ENCODE results near the gene ZNF574.

Gene ZNF574

GRCh38 chr19:42093505-42093904 is 17.5 kb downstream of the ZNF574 start:
- no peak overlapping the region for H3K9ac ChIP-seq
- H2AFZ ChIP-seq = no peak overlapping the region
- H3K4me1 ChIP-seq = no peaks in the 10 kb centered on the region
- H3K4me3 ChIP-seq (ENCODE audit: low read depth, low read length) = no peak overlapping the region
- no peaks in the 10 kb centered on the region for H3K9me3 ChIP-seq (ENCODE audit: control insufficient read depth, low read length)
- H3K4me2 ChIP-seq (ENCODE audit: low read length) = no peak overlapping the region
- H3K36me3 ChIP-seq (ENCODE audit: control insufficient read depth, insufficient read depth, low read length) = no peaks in the 10 kb centered on the region
- H3K27me3 ChIP-seq (ENCODE audit: control insufficient read depth, insufficient read depth, low read length) = no peaks in the 10 kb centered on the region
- TF ChIP-seq CTCF (IDR thresholded peaks at IDR 0.05) = no peak
- no peak overlapping the region for H3K27ac ChIP-seq
- no peaks in the 10 kb centered on the region for H3K79me2 ChIP-seq

DNA sequence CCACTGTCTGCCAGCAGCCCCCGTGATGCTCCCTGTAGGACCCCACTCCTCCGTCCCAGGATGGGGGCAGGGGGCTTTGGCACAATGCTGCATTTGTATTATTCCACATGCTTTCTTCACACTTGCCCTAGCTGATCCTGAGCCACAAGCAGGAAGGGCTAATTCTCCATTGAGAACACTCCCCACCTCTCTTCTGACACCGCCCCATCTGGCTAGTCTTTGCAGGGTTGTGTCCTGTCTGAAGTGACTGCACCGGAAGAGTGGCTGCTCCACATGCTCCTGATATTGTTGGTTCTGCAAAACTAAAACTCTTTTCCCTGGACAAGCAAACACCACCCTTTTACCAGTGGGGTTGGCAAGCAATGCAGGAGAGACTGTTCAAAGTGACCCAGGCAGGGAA is 18.0 kb downstream of the ZNF574 start:
- no peak overlapping the region for H3K27ac ChIP-seq
- H3K4me1 ChIP-seq = no peaks in the 10 kb centered on the region
- H3K9ac ChIP-seq = no peak overlapping the region
- H3K36me3 ChIP-seq (ENCODE audit: control insufficient read depth, insufficient read depth, low read length) = no peaks in the 10 kb centered on the region
- no peak overlapping the region for H3K4me3 ChIP-seq (ENCODE audit: low read depth, low read length)
- no peaks in the 10 kb centered on the region for H3K27me3 ChIP-seq (ENCODE audit: control insufficient read depth, insufficient read depth, low read length)
- TF ChIP-seq CTCF (IDR thresholded peaks at IDR 0.05) = no peak
- no peak overlapping the region for H2AFZ ChIP-seq
- no peak overlapping the region for H3K4me2 ChIP-seq (ENCODE audit: low read length)
- no peaks in the 10 kb centered on the region for H3K9me3 ChIP-seq (ENCODE audit: control insufficient read depth, low read length)
- H3K79me2 ChIP-seq = no peaks in the 10 kb centered on the region

- H3K79me2 ChIP-seq = no peaks in the 10 kb centered on the region
- no peak overlapping the region for H3K4me3 ChIP-seq (ENCODE audit: low read depth, low read length)
- no peaks in the 10 kb centered on the region for H3K9me3 ChIP-seq (ENCODE audit: control insufficient read depth, low read length)
- no peak for TF ChIP-seq CTCF (IDR thresholded peaks at IDR 0.05)
- no peak overlapping the region for H3K27ac ChIP-seq
- no peak overlapping the region for H2AFZ ChIP-seq
- no peak overlapping the region for H3K9ac ChIP-seq
- H3K4me2 ChIP-seq (ENCODE audit: low read length) = no peak overlapping the region
- H3K27me3 ChIP-seq (ENCODE audit: control insufficient read depth, insufficient read depth, low read length) = no peaks in the 10 kb centered on the region
- no peaks in the 10 kb centered on the region for H3K36me3 ChIP-seq (ENCODE audit: control insufficient read depth, insufficient read depth, low read length)
- no peaks in the 10 kb centered on the region for H3K4me1 ChIP-seq
These were observed 19.3 kb downstream of the ZNF574 start for GRCh38 chr19:42095142-42095813.

- Histone ChIP-seq H3K9ac (no peak overlapping the region), H3K4me3 (ENCODE audit: low read depth, low read length) (no peak overlapping the region), H3K4me1 (no peaks in the 10 kb centered on the region), H3K9me3 (ENCODE audit: control insufficient read depth, low read length) (no peaks in the 10 kb centered on the region), H3K4me2 (ENCODE audit: low read length) (no peak overlapping the region), H3K36me3 (ENCODE audit: control insufficient read depth, insufficient read depth, low read length) (no peaks in the 10 kb centered on the region), H3K27ac (no peak overlapping the region), H2AFZ (no peak overlapping the region), H3K27me3 (ENCODE audit: control insufficient read depth, insufficient read depth, low read length) (no peaks in the 10 kb centered on the region), H3K79me2 (no peaks in the 10 kb centered on the region)
- TF ChIP-seq CTCF (IDR thresholded peaks at IDR 0.05) = no peak
These were observed 19.9 kb downstream of the ZNF574 start for GRCh38 chr19:42095814-42096230.

- TF ChIP-seq CTCF (IDR thresholded peaks at IDR 0.05) = no peak
- Histone ChIP-seq H3K4me2 (ENCODE audit: low read length) (no peak overlapping the region), H3K4me3 (ENCODE audit: low read depth, low read length) (no peak overlapping the region), H3K9me3 (ENCODE audit: control insufficient read depth, low read length) (no peaks in the 10 kb centered on the region), H3K4me1 (no peaks in the 10 kb centered on the region), H3K79me2 (no peaks in the 10 kb centered on the region), H3K27me3 (ENCODE audit: control insufficient read depth, insufficient read depth, low read length) (no peaks in the 10 kb centered on the region), H2AFZ (no peak overlapping the region), H3K36me3 (ENCODE audit: control insufficient read depth, insufficient read depth, low read length) (no peaks in the 10 kb centered on the region), H3K27ac (no peak overlapping the region), H3K9ac (no peak overlapping the region)
These were observed 20.4 kb downstream of the ZNF574 start for GRCh38 chr19:42096255-42096837.

All from parathyroid adenoma (tissue), 2 donors.